DND-41 (cell line): ENCODE data around the gene ACACA.

Source experiments
- CTCF ChIP-seq: IDR thresholded peaks from 2 replicates; pipeline ENCODE4 v1.5.1; 2012; ENCODE audit warnings: borderline replicate concordance, low read length, moderate library complexity, mild to moderate bottlenecking; ENCODE audit not compliant: poor library complexity, severe bottlenecking; ENCODE audit errors: extremely low read depth
- EZH2 ChIP-seq: IDR thresholded peaks from 3 replicates; pipeline ENCODE4 v1.6.1; 2012; ENCODE audit warnings: borderline replicate concordance, low read depth, mild to moderate bottlenecking, moderate library complexity, low read length, inconsistent platforms; ENCODE audit not compliant: severe bottlenecking

GRCh38 chr17:37117373-37118142 is 289.1 kb downstream of the ACACA start:
- TF ChIP-seq CTCF (no peak), EZH2 (no peak)
